ENCODE measurements around the gene PTOV1.
A peak's percentile ranks its signal among the peaks of the same experiment; 100 is the strongest.

PTOV1 gene

GRCh38 chr19:49861107-49861506 lies 10.1 kb downstream of the PTOV1 start:
- DNase-seq, result no peak

GRCh38 chr19:49861541-49862378 lies 10.8 kb downstream of the PTOV1 start:
- no peak for DNase-seq

- no peak for DNase-seq
Measured at GRCh38 chr19:49862391-49863253, 11.7 kb downstream of the PTOV1 start.

DNA sequence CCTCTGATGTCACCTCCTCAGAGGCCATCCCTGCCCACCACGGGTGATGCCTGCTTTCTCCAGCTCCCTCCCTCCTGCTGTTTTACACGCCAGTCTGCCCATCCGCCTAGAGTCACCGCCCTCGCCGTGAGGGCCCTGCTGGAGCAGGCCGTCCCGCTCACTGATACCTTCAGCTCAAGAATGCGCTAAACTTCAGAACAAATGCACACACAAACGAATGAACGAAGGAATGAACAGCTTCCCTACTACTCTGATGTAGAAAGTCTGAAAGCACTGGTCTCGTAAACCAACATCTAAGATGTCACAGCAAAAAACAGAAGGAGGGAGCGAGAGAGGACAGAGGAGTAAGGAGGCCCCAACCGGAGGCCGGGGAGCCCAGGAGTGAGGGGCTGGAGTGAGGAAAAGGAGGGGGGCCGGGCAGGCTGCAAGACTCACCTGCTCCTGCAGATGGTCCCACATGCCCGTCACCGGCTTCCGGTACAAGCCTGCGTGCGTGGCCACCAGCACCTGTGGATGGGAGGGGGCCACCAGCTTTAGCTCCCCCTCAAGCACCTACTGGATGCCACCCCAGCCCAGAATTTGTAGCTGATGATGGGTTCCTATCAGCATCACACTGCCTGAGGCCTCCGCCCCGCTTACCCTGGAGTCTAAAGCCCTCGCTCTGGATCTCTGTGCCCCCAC lies 12.4 kb downstream of the PTOV1 start:
- no peak for DNase-seq

GRCh38 chr19:49863935-49864320 lies 13.0 kb downstream of the PTOV1 start:
- DNase-seq, result no peak

DNA sequence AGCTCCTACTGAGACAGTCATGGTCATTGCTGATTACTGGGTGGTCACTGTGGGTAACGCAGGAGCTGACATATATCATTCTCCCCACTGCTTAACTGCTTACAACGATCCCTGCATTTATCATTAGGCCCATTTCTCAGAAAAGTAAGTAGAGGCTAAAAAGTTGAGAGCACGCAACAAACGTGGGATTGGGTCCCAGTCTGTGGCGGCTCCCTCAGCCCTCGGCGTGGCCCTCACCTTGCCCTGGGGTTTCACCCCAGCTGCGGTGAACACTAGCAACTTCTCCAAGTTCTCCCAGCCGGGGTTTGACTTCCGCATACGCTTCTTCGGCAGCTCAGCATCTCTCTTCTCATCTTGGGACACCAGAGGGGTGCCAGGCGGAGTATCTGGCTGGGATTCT lies 13.9 kb downstream of the PTOV1 start:
- no peak for DNase-seq

GRCh38 chr19:49866933-49867782 lies 16.2 kb downstream of the PTOV1 start, which contains the start of gene PNKP:
Gene PNKP (minus strand): TSS chr19:49867576. CDS start chr19:49867204, 372 bp downstream.
- DNase-seq, result peak; percentile 88

GRCh38 chr19:49869009-49869483 lies 18.1 kb downstream of the PTOV1 start:
- DNase-seq, result no peak

- peak; percentile 97 to 98 for DNase-seq
Measured at GRCh38 chr19:49869484-49870308, 18.7 kb downstream of the PTOV1 start.

GRCh38 chr19:49870309-49870901 lies 19.4 kb downstream of the PTOV1 start:
- DNase-seq, result no peak

GRCh38 chr19:49871349-49871985 lies 20.5 kb downstream of the PTOV1 start:
- no peak for DNase-seq

- DNase-seq, result no peak
Measured at GRCh38 chr19:49872245-49873128, 21.5 kb downstream of the PTOV1 start.

DNA sequence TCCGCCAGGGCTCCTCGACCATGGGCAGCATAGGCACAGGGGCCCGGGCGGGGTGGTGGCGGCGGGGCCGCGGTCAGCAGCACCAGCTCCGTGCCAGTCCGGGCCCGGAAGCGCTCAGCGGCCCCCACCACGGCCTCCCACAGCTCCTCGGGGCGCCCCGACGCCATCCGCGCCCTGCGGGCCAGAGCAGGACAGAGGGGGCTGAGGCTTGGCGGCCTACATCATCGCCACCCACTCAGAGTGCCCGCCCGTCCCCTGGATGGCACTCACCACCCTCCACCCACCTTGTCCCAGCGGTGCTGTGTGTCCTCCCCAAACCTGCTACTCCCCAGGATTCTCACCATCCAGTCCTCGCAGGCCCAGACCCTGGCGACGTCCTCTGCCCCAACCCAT lies 22.2 kb downstream of the PTOV1 start:
- DNase-seq, result no peak

GRCh38 chr19:49873834-49874233 lies 22.9 kb downstream of the PTOV1 start:
- DNase-seq, result no peak

DNA sequence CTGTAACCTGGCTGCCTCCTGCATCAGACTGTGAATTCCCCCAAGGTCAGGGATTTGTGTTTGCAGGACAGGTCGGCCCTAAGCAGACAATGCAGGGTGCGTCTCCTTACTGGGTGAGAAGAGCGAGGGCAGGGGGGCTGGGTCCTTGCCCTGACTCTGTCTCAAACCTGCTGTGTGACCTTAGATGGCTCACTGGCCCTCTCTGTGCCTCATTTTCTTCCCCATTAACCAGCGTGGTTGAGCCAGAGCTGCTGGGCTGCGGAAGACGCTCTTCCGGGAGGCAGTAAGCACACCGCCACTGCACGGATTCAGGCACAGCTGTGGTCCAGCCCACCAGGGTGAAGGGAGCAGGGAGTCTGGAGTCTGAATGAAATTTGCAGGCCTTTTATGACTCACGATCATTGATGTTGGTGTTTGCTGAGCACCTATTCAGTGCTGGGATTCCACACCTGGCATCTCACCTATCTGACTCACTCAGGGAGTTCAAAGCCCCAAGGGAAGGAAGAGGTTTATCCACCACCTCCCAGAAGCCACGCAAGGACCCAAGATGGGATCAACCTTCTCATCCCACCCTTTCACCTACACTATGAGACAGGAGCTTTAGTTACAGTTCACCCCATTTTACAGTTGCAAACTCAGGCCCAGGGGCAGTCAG lies 23.7 kb downstream of the PTOV1 start:
- DNase-seq, result no peak

- no peak for DNase-seq
Measured at GRCh38 chr19:49875177-49875576, 24.2 kb downstream of the PTOV1 start.

GRCh38 chr19:49875857-49876421 lies 25.0 kb downstream of the PTOV1 start:
- DNase-seq, result peak; percentile 59 to 67

DNA sequence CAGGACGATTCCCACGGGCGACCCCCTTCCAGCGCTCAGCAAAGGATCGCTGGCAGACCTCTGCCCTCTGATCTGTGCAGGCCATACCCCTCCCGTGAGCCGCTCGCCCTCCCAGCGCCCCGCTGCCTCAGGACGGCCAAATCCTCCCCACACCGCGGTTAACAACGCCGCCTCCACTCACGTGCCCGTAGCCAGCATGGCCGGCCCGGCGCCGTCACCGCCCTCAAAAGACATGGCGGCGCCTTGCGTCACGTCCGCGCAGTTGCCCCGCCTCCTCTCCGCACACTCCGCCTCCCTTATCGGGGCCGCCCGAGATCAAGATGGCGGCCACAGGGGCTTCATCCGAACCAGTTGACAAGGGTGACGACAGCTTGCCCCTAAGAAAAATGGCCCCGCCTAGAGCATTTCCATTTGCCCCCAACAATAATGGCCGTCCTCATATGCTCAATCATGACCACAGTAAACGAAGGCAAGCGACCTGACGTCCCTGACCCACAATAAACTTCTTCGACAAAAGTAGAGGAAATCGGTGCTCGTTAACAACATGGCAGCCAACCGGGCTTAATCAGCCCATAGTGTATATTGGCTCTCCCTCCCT lies 25.6 kb downstream of the PTOV1 start:
- peak; percentile 99 for DNase-seq
